SKM-1 treated with dmso at 0.1 percent for 144 hours (cell line): ENCODE measurements around the gene ZFPM1.
A peak's percentile ranks its signal among the peaks of the same experiment; 100 is the strongest.

Experiments used
- DNase-seq: peaks from one replicate; lab custom pipeline; 2025; ENCODE audit not compliant: unreplicated experiment; lab: John Stamatoyannopoulos, UW

The ZFPM1 gene

DNA sequence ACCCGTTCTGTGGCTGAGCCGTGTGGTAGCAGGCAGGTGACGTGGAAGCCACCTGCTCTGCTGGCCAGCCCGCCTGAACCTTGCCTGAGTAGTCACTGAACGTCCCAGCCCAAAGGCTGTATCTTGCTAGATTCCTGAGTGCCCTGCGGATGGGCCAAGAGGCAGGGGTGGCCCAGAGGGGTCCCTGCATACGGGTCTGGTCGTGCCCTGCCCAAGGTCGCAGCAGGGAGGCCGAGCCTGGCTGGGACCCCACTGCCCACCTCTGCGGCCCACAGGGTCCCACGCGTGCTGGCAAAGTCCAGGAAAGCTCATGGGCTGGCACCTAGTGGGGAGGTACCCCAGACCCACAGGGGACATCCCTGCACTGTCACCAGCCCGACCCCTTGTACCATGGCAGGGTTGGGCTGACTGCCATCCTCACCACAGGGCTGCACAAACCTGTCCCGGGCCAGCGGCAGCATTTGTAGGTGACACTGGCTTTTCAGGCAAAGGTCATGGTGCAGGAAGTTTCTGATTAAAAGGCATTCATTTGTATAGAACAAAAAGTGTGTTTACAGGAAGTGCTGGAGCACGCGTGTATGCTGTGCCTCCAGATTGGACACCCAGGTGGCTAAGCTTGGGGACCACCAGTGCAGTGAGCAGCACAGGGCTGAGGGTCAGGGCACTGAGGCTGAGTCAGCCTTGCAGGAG is 72.0 kb downstream of the ZFPM1 start:
- no peak for DNase-seq

DNA sequence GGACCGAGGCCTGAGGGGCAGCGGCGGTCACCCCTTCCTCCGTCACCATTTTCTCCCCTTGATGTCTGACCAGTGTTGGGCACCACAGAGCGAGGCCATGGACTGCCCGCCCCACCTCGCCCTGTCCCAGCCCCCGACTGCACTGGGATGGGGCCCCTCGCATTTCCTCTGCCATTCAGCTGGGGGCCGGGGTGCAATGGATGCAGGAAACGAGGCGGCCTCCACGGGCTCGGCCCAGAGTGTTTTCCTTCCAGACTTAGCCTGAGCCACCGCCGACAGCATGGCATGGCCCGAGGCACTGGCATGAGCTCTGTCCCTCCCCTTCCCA is 72.5 kb downstream of the ZFPM1 start:
- DNase-seq = no peak

DNA sequence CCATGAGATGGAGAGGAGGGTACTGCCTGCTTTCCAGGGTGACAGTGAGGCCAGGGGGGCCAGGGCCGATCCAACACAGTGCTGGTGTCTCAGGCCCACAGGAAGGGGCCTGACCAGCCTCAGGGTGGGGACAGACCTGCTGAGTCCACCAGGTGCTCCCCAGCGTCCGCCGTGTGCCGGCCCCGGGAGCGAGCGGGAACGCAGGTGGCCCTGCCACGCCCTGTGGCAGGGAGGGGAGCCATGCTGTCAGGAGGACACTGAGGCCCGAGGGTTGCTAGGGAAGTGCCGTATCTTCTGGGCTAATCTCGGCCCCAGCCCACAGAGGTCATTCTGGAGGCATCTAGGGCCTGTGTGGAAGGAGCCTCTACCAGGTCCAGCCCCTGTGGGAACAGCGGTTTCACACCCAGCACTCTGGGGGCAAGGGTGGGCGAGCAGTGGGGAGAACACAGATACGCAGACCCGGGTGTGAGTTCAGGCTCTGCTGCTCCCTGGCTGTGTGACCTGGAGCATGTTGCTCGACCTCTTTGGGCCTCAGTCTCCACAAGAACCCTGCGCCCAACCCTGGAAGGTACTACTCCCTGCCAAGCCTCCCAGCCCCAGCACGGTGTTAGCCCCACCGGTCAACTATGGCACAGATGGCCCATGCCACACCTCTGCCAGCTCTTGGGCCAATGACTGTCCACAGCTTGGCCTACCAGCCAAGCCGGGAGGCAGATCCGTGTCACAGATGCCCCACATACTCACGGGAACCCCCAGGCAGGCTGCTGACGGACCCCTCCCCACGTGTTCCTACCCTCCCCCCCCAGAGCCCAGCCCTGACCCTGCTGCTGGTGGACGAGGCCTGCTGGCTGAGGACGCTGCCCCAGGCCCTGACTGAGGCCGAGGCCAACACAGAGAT is 73.2 kb downstream of the ZFPM1 start:
- peak; percentile 39 for DNase-seq

DNA sequence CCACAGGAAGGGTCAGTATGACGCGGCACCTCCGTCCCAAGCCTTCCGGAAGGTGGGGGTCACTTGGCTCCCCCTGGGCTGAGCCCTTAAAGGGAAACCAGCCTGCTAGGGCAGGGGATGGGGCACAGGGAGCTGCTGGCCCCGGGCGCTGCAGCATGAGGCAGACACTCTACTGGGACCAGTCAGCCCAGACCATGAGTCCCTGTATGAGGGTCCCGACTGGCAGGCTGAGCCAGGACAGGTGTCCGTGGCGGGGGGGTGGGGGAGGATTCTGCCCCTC is 73.8 kb downstream of the ZFPM1 start:
- DNase-seq = no peak

DNA sequence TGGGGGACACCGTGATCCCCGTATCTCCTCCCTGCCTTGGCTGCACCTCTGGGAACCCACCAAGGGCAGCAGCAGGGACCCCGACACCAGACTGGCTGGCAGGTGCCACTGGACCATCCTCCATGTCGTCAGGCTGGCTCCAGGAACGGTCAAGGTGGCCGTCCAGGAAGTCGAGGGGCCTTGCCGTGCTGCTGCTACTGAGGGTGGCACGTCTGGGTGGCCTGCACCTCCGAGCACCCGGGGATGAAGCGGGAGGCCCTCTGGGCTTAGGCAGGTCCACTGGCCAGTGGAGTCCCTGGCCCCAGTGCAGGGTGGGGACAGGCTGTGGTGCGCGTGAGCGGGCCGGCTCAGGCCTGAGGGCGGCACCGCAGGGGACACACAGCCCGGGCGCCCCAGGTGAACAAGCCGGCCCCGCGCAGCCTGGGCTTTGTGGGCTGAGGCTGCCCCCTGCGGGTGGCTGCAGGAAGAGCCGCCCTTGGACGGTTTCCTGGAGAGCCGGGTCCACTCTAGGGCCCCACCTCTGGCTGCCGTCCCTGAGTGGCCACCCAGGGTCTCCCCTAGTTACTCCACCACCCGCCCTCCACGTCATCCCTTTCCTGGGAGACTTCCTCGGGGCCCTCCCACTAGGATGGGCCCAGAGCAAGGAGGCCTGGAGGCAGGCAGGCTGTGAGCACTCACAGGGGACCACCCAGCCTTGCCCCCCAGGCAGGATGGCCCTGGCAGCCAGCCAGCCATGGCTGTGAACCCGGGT is 74.3 kb downstream of the ZFPM1 start:
- no peak for DNase-seq

DNA sequence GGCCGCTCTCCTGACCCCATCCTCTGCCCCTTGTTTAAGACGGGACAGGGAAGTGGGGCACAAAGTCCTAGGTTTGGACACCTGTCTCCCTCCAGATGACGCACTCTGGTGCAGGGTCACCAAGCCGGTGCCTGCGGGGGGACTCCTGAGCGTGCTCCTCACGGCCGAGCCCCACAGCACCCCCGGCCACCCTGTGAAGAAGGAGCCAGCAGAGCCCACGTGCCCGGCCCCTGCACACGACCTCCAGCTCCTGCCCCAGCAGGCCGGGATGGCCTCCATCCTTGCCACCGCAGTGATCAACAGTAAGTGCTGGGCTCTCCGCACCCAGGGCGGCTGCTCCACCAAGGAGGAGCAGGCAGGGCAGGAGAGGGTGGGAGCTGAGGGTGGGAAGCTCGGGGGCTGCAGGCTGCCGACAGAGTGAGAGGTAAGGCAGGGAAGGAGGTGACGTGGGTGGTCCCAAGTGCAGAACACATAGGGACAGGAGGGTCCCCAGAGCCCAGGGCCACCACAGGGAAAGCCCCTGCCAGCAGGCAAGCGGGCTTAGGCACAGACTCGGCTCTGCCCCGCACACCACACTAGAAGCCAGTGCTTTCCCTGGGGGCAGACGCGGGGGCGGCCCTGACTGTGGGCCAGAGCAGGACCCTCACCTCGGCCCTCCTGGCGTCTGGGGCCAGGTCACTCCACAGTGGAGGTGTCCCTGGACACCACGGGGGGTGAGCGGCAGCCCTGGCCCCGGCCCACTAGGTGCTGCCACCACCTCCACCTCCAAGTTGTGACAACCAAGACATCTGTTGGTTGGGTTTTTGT is 75.1 kb downstream of the ZFPM1 start:
- DNase-seq = no peak

DNA sequence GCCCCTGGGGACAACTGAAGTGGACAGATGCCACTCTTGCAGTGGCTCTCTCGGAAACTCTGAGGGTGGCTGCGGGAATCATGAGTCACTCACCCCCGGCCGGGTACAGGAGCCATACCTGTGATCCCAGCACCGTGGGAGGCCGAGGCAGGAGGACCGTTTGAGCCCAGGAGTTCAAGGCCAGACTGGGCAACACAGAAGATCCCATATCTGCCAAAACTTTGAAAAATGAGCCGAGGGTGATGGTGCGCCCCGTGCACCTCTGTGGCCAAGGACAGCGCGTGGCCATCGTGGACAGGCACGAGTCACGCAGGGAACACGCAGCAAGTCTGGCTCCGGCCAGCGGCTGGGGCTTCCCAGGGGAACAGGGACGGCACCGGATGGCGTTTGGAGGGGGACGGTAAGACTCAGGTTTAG is 75.8 kb downstream of the ZFPM1 start:
- DNase-seq = no peak

DNA sequence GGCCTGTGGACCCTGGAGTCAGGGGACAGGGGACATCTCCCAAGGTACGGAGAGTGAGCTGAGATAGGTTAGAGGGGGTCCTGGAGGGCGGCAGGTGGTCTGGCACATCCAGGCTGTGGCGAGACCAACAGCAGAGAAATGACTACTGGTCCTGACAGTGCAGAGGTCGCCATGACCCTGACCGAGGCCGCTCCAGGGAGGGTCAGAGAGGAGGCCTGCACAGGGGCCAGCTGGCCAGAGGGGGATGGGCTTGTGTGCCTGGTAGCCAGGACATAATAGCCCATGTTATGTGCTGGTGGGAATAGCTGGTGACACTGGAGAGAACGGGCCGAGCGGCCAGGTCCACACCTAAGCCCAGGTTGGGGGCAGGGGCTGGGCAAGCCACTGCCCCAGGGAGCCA is 76.5 kb downstream of the ZFPM1 start:
- DNase-seq = no peak

DNA sequence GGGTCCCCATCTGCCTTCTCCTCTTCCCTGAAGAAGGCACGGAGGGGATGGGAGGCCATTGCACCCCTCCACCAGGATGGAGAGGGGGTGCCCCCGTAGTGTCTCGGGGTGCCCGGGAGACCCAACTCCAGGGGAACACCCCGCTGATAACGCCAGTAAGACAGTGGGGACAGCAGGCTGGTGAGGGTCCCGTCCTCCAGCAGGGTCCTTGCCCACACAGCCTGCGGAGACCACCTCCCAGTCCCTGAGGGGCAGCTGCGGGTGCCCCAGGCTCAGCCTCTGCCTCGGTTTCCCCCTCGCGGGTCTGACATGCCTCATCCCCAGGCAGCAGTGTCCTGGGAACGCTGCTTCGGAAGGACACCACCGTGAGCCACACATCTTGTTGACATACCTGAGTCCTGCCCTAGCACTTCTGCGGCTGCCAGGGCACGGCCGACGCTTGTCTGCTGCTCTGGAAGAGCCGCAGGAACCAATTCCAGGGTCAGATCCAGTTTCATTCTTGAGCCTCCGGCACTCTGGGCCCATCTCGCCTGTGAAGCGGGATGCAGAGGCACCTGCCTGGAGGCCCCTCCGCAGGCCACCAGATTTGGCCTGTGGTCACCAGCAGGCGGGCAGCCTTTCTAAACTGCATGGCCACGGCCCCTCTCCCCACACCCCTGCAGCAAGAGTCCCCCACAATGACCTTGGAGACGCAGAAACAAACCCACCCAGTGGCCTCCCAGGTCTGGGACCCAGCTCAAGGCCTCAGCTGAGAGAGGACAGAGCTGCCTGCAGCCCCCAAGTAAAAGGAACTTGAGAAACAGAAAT is 77.2 kb downstream of the ZFPM1 start:
- DNase-seq = no peak

DNA sequence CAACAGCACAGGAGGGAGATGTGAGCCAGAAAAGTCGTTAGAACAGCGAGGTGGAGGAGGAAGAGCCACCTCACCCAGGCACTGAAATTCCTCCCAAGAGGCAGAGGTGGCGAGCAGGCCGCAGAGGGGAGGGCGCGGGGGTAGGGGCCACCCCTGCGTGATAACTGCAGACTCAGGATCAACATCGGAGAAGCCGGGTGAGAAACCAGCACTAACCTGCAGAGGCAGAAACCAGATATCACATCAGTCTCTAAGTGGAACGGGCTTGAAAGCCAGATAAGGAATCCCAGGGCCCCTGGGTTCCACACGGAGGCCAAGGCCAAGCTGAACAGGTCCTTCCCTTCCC is 77.8 kb downstream of the ZFPM1 start:
- no peak for DNase-seq

DNA sequence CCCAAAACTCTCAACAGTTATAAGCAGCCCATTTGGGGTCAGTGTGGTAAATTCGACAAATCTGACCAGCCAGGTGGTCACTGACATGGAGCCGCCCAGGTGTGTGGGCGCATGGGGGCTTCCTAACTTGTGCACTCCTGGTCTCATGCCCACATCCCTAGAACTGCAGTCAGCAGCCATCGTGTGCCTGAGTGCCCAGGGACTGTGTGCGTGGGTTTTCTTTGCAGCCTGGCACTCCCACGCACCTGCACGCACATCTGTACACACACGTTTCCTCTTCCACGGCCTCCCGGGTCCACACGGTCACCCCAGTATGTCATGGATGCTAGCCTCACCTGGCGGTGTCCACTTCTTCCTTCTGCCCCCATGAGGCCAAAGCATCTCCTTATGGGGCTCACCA is 78.3 kb downstream of the ZFPM1 start:
- DNase-seq = no peak

DNA sequence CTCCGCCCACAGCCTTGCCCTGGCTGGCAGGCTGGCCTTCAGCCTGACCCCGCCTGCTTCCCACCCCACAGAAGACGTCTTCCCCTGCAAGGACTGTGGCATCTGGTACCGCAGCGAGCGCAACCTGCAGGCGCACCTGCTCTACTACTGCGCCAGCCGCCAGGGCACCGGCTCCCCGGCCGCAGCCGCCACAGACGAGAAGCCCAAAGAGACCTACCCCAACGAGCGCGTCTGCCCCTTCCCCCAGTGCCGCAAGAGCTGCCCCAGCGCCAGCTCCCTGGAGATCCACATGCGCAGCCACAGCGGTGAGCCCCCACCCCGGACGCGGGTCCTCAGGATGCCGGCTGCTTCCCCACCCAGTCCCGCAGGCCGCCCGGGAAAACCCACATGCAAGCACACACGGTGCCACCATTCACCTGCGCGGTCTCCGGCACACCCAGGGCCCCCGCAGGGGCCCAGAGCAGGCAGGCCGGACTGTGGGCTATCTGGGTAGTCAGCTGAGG is 78.9 kb downstream of the ZFPM1 start:
- no peak for DNase-seq

DNA sequence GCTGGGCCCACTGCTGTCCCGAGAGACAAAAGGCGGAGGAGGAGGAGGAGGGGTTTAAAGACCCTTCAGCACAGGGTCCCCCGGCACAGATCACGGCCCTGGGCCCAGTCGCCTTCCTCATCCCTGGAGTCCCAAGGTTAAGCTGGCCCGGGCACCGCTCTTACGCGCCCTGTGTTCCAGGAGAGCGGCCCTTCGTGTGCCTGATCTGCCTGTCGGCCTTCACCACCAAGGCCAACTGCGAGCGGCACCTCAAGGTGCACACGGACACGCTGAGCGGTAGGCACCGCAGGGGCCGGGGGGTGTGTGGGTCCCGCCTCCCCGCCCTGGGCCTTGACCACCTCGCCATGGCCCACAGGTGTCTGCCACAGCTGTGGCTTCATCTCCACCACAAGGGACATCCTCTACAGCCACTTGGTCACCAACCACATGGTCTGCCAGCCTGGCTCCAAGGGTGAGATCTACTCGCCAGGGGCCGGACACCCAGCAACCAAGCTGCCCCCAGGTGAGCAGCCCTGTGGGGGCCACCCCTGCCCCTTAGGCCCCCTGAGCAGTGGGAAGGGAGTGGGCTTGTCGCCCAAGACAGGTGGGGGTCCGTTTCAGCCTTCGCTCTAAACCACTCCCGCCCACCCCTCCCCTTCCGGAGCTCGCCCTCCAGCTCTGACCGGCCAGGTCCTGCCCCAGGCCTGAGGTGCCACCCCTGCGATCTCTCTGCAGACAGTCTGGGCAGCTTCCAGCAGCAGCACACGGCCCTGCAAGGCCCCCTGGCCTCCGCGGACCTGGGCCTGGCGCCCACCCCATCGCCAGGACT is 79.6 kb downstream of the ZFPM1 start:
- DNase-seq = no peak

DNA sequence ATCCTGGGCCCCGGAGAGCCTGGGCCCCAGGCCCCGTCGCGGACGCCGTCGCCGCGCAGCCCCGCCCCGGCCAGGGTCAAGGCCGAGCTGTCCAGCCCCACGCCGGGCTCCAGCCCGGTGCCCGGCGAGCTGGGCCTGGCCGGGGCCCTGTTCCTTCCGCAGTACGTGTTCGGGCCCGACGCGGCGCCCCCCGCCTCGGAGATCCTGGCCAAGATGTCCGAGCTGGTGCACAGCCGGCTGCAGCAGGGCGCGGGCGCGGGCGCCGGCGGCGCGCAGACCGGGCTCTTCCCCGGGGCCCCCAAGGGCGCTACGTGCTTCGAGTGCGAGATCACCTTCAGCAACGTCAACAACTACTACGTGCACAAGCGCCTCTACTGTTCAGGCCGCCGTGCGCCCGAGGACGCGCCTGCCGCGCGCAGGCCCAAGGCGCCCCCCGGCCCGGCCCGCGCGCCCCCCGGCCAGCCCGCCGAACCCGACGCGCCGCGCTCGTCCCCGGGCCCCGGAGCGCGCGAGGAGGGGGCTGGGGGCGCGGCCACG is 80.4 kb downstream of the ZFPM1 start:
- DNase-seq = no peak

DNA sequence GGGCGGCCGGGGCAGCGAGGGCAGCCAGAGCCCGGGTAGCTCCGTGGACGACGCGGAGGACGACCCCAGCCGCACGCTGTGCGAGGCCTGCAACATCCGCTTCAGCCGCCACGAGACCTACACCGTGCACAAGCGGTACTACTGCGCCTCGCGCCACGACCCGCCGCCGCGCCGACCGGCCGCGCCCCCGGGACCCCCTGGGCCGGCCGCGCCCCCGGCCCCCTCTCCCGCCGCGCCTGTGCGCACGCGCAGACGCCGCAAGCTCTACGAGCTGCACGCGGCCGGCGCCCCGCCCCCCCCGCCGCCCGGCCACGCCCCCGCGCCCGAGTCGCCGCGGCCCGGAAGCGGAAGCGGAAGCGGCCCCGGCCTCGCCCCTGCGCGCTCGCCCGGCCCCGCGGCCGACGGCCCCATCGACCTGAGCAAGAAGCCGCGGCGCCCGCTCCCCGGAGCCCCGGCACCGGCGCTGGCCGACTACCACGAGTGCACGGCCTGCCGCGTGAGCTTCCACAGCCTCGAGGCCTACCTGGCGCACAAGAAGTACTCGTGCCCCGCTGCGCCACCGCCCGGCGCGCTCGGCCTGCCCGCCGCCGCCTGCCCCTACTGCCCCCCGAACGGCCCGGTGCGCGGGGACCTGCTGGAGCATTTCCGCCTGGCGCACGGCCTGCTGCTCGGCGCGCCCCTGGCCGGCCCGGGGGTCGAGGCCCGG is 81.0 kb downstream of the ZFPM1 start:
- peak; percentile 49 for DNase-seq

DNA sequence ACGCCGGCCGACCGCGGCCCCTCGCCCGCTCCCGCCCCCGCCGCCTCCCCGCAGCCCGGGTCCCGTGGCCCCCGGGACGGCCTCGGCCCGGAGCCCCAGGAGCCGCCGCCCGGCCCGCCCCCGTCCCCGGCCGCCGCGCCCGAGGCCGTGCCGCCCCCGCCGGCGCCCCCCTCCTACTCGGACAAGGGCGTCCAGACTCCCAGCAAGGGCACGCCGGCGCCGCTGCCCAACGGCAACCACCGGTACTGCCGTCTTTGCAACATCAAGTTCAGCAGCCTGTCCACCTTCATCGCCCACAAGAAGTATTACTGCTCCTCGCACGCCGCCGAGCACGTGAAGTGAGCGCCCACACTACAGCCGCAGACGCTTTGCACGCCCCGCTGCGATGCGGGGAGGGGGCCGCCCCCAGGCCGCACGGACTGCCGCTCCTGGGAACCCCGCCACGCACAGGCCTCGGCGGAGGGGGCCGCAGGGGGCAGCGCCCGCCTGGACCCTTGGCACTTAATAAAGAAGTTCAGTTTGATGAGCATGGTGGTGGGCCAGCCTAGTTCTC is 81.6 kb downstream of the ZFPM1 start:
- DNase-seq = peak; percentile 19

DNA sequence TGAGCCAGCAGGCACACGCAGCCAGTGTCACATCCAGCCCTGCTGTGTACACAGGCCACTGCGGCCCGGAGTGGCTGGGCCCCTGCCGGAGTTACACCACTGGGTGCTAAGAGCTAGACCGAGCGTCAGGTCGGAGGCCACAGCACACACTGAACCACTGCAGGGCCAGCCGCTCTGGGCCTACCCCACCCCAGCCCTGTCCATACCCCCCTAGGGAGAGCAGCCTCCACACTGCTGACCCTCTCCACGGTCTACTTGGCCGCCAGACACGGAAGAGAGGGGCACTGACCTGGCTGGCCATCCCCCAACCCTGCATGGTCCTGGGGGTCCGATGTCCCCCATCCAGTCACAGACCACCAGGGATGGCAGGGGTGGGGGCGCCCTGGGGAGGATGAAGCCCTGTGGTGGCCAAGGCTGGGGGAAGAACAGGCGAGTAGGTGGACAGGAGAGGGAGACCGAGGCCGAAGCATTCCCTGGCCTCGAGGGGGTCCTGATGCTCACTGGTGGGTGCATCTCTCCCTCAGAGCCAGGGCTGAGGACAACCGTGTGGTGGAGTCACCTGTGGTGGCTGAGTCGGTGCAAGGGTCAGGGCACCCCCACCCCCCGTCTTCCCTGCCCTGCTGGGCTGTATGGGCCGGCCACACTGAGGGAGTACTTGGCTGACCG is 82.2 kb downstream of the ZFPM1 start:
- DNase-seq = no peak

DNA sequence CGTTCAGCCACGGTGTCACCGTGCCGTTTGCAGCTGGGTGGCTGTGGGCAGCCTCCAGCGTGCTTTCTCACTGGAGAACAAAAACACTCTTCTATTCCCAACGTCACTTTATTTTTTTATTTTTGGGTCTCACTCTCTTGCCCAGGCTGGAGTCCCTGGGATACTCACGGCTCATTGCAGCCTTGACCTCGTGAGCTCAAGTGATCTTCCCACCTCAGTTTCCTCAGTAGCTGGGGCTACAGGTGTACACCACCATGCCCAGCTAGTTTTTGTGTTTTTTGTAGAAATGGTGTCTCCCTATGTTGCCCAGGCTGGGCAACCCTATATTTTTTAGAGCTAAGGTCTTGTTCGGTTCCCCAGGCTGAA is 82.8 kb downstream of the ZFPM1 start:
- no peak for DNase-seq
